ENCODE measurements around the gene IPO4.

Gene IPO4

GRCh38 chr14:24234095-24235005 lies 45.7 kb upstream of the IPO4 start:
- peak overlapping the region in 1 of 2 donors; percentile 13 for H3K27ac ChIP-seq
- no peak for TF ChIP-seq CTCF (IDR thresholded peaks at IDR 0.05)
- no peak overlapping the region for H3K4me3 ChIP-seq
- no peak for DNase-seq (ENCODE audit: low spot score)

- peak; percentile 28 for DNase-seq (ENCODE audit: low spot score)
- Histone ChIP-seq H3K4me3 (peak overlapping the region; percentile 97), H3K27ac (peak overlapping the region; percentile 80 to 94)
- no peak for TF ChIP-seq CTCF (IDR thresholded peaks at IDR 0.05)
These were observed 44.9 kb upstream of the IPO4 start for GRCh38 chr14:24233538-24233866.

- peak within 1 kb of the TSS; percentile 80 to 94 for H3K27ac ChIP-seq
- TF ChIP-seq CTCF (IDR thresholded peaks at IDR 0.05): no peak
- peak within 1 kb of the TSS; percentile 97 for H3K4me3 ChIP-seq
- no peak for DNase-seq (ENCODE audit: low spot score)
These were observed 44.3 kb upstream of the IPO4 start, which contains the start of gene GMPR2 for GRCh38 chr14:24232645-24233537. Gene GMPR2 (plus strand): TSS chr14:24232929. CDS start chr14:24233254, 325 bp downstream.

GRCh38 chr14:24232121-24232644 lies 43.6 kb upstream of the IPO4 start, which contains the start of gene NEDD8:
Gene NEDD8 (minus strand): TSS chr14:24232367. CDS start chr14:24232267, 100 bp downstream.
- peak within 1 kb of the TSS; percentile 80 to 94 for H3K27ac ChIP-seq
- DNase-seq (ENCODE audit: low spot score): peak; percentile 97
- peak within 1 kb of the TSS; percentile 97 for H3K4me3 ChIP-seq
- no peak for TF ChIP-seq CTCF (IDR thresholded peaks at IDR 0.05)

GRCh38 chr14:24231263-24232120 lies 42.9 kb upstream of the IPO4 start:
- peak; percentile 74 for DNase-seq (ENCODE audit: low spot score)
- Histone ChIP-seq H3K4me3 (peak overlapping the region; percentile 97), H3K27ac (peak overlapping the region; percentile 80 to 94)
- no peak for TF ChIP-seq CTCF (IDR thresholded peaks at IDR 0.05)

- no peak for TF ChIP-seq CTCF (IDR thresholded peaks at IDR 0.05)
- Histone ChIP-seq H3K27ac (no peak overlapping the region), H3K4me3 (no peak overlapping the region)
- no peak for DNase-seq (ENCODE audit: low spot score)
These were observed 40.3 kb upstream of the IPO4 start for GRCh38 chr14:24228902-24229301.
